Vagina (tissue), 2 donors: Measurements from ENCODE around the gene MPPED1. TPM values are rescaled to one million over a fixed set of nuclear protein-coding genes. Genes with fewer than 3 reads are reported as not detected.
A peak's percentile ranks its signal among the peaks of the same experiment; 100 is the strongest.

ENCODE experiments used
- DNase-seq, 2 donors: peaks; one replicate each; pipeline ENCODE4 v3.0.0-alpha.2; 2017; ENCODE audit errors: extremely low spot score in 2 of 2
- H3K27ac ChIP-seq: fragments of 200-600 bp; sonication (generic); one replicate; pipeline ENCODE4 v1.5.1; 2019
- H3K27me3 ChIP-seq: fragments of 200-600 bp; sonication (generic); one replicate; pipeline ENCODE4 v1.5.1; 2019
- H3K36me3 ChIP-seq, 2 donors: fragments of 200-600 bp; sonication (generic); one replicate each; pipeline ENCODE4 v1.5.1; 2017 to 2019
- H3K4me1 ChIP-seq: fragments of 200-600 bp; sonication (generic); one replicate; pipeline ENCODE4 v1.5.1; 2019
- H3K4me3 ChIP-seq, 2 donors: fragments of 200-600 bp; sonication (generic); 1 replicate in 1 of 2; 2 replicates in 1 of 2; pipeline ENCODE4 v1.5.1; 2016 to 2019
- H3K9me3 ChIP-seq: fragments of 200-600 bp; sonication (generic); one replicate; pipeline ENCODE4 v1.5.1; 2019
- CTCF ChIP-seq, 3 experiments: fragments of 450-650 bp in 2 of 3; fragments of 200-600 bp in 1 of 3; sonication (generic) in 1 of 3; IDR thresholded peaks; one replicate each; pipeline ENCODE4 v1.5.1; 2017 to 2019; ENCODE audit warnings: antibody characterized with exemption in 3 of 3, mild to moderate bottlenecking in 2 of 3, moderate library complexity in 2 of 3
- POLR2A ChIP-seq, 2 donors: fragments of 450-650 bp; IDR thresholded peaks; one replicate each; pipeline ENCODE4 v1.6.1; 2017; ENCODE audit warnings: antibody characterized with exemption in 2 of 2, mild to moderate bottlenecking in 2 of 2, moderate library complexity in 2 of 2
- POLR2AphosphoS5 ChIP-seq, 2 donors: sonication (generic); formaldehyde crosslinking; IDR thresholded peaks; one replicate each; pipeline ENCODE4 v1.9.0; 2017; ENCODE audit warnings: antibody characterized with exemption in 2 of 2, mild to moderate bottlenecking in 2 of 2, low read depth in 1 of 2; ENCODE audit not compliant: insufficient read depth in 1 of 2
- intact Hi-C: fragments of 100-400 bp; cut with DNase I; formaldehyde crosslinking; loops from one replicate; pipeline ENCODE4 v1.15.1; 2023
- total RNA-seq: library from RNA; depleted of rRNA; stranded (reverse); fragments of >200 nt; gene quantifications from one replicate; pipeline ENCODE4 v1.2.3, GENCODE V29; 2016

Gene MPPED1
- total RNA-seq, 1 donor from 2014 or later: 0.49 TPM

DNA sequence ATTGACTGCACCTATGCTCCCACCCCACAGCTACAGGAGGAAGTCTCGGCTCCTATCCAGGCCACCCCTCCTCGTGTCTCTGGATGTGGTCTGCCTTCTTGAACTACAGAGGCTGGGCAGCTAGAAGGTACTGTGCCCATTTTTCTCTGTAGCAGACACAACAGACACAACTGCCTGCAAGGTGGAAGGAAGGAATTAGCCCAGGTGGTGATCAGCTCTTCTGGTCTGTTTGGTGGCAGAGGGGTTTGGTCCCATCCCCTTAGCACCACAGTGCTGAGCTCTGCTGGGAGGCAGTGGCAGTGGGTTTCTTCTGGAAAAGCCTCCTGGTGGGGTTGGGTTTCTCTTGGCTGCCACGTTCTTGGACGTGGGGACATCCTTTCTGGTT lies 132.5 kb downstream of the MPPED1 start:
- TF ChIP-seq POLR2AphosphoS5 (IDR thresholded peaks at IDR 0.05; ENCODE audit: insufficient read depth in 1 of 2, low read depth in 1 of 2) (no peak), CTCF (IDR thresholded peaks at IDR 0.05) (no peak), POLR2A (IDR thresholded peaks at IDR 0.05) (no peak)
- no peaks in the 10 kb centered on the region for H3K27me3 ChIP-seq
- H3K27ac ChIP-seq: no peak overlapping the region
- no peaks in the 10 kb centered on the region for H3K4me1 ChIP-seq
- no peaks in the 10 kb centered on the region for H3K36me3 ChIP-seq
- intact Hi-C loops: no loop called here
- DNase-seq: peak in 1 of 2 donors; percentile 77
- no peaks in the 10 kb centered on the region for H3K9me3 ChIP-seq
- no peak overlapping the region for H3K4me3 ChIP-seq

- intact Hi-C loops: no loop called here
- H3K36me3 ChIP-seq: no peaks in the 10 kb centered on the region
Measured at GRCh38 chr22:43546186-43546585, 134.4 kb downstream of the MPPED1 start.

DNA sequence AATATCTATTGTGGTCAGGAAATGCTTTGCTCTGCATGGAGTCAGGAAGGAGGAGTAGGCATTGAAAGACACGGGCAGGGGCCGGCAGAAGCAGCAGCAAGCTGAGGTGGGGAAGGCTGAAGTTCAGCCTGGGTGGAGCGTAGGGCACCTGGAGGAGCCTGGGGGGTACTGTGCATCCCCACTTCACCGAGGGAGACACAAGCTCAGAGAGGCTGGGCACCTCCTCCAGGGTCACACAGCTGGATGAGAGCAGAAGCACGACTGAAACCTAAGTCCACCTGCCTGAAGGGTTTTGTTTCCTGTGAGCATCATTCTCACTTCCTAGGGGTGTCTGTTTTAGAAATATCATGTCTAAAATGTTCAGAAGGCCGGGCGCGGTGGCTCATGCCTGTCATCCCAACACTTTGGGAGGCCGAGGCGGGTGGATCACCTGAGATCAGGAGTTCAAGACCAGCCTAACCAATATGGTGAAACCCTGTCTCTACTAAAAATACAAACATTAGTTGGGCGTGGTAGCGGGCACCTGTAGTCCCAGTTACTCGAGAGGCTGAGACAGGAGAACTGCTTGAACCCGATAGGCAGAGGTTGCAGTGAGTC lies 138.3 kb downstream of the MPPED1 start:
- Histone ChIP-seq H3K36me3 (no peaks in the 10 kb centered on the region), H3K9me3 (no peaks in the 10 kb centered on the region), H3K27ac (no peak overlapping the region), H3K27me3 (no peaks in the 10 kb centered on the region), H3K4me3 (no peak overlapping the region), H3K4me1 (no peaks in the 10 kb centered on the region)
- no peak for DNase-seq
- TF ChIP-seq POLR2A (IDR thresholded peaks at IDR 0.05) (no peak), CTCF (IDR thresholded peaks at IDR 0.05) (no peak), POLR2AphosphoS5 (IDR thresholded peaks at IDR 0.05; ENCODE audit: insufficient read depth in 1 of 2, low read depth in 1 of 2) (no peak)
- intact Hi-C loops: no loop called here

More at GRCh38 chr22:43546186-43546585, 134.4 kb downstream of the MPPED1 start:
- H3K27me3 ChIP-seq: no peaks in the 10 kb centered on the region
- no peak overlapping the region for H3K4me3 ChIP-seq
- DNase-seq: no peak
- H3K27ac ChIP-seq: no peak overlapping the region
- H3K9me3 ChIP-seq: no peaks in the 10 kb centered on the region
- no peak for TF ChIP-seq POLR2A (IDR thresholded peaks at IDR 0.05)
- no peak for TF ChIP-seq CTCF (IDR thresholded peaks at IDR 0.05)
- no peak for TF ChIP-seq POLR2AphosphoS5 (IDR thresholded peaks at IDR 0.05; ENCODE audit: insufficient read depth in 1 of 2, low read depth in 1 of 2)
- no peaks in the 10 kb centered on the region for H3K4me1 ChIP-seq

DNA sequence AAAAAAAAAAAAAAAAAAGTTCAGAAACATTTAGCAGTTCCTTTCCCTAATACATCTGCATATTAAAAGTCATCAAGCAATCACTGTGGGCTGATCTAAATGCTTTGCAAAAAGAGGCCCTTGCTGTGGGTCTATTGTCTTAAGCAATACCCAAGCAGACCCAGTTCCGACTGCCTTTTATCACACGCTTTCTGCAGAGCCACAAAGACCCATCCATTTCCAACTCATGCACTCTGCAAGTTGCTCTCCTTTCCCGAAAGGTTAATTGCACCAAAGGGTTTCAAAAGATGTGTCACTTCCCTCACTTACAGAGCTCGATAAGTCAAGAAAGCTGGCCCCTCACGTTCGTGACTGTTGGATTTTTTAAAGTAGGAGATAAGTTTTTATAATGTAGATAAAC lies 138.9 kb downstream of the MPPED1 start:
- DNase-seq: peak in 1 of 2 donors; percentile 28
- no peak overlapping the region for H3K27ac ChIP-seq
- no peaks in the 10 kb centered on the region for H3K27me3 ChIP-seq
- H3K36me3 ChIP-seq: no peaks in the 10 kb centered on the region
- TF ChIP-seq POLR2AphosphoS5 (IDR thresholded peaks at IDR 0.05; ENCODE audit: insufficient read depth in 1 of 2, low read depth in 1 of 2): no peak
- no peak for TF ChIP-seq CTCF (IDR thresholded peaks at IDR 0.05)
- no peaks in the 10 kb centered on the region for H3K9me3 ChIP-seq
- no peak overlapping the region for H3K4me3 ChIP-seq
- intact Hi-C loops: no loop called here
- no peaks in the 10 kb centered on the region for H3K4me1 ChIP-seq

DNA sequence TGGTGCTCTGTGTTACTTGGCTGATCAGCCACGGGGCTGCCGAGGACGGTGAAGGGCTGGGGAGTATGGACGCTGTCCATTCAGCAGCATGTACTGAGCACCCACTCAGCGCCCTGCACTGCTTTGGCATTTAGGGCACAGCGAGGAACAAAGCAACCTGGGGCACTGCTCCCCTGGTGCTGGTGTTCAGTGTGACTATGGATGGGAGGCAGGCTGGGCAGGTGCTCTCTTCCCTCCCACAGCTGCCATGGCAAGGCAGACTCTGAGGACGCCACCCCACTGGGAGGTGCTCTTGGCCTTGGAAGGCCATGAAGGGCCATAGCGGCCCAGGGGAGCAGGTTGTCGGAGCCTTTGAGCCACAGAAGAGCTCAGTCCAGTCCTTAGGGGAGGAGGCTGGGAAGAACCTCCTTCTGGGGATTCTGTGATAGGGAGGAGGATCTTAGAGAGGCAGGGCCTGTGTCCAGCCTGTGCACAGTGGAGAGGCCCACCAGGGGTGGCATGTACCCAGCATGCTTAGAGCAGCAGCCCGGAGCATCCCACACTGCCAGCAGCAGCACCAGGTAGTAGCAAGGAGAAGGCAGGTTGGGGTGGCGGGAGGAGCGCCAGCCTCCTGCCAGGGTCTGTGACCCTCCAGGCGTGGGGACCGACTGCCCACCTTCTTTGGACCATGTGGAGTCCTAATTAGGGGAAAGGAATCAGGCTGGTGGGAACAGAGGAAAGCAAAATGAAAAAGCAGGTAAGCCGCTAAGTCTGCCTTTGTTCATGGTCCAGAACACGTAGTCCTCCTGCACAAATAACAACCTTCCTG lies 141.8 kb downstream of the MPPED1 start:
- DNase-seq: peak; percentile 60 to 79
- intact Hi-C loops: no loop called here

More for the DNA sequence above, 141.8 kb downstream of the MPPED1 start:
- no peak overlapping the region for H3K27ac ChIP-seq
- no peak overlapping the region for H3K4me3 ChIP-seq
- no peaks in the 10 kb centered on the region for H3K4me1 ChIP-seq
- no peak for TF ChIP-seq POLR2AphosphoS5 (IDR thresholded peaks at IDR 0.05; ENCODE audit: insufficient read depth in 1 of 2, low read depth in 1 of 2)
- TF ChIP-seq CTCF (IDR thresholded peaks at IDR 0.05): no peak
- no peak for TF ChIP-seq POLR2A (IDR thresholded peaks at IDR 0.05)
- H3K36me3 ChIP-seq: no peaks in the 10 kb centered on the region
- H3K9me3 ChIP-seq: no peaks in the 10 kb centered on the region
- no peaks in the 10 kb centered on the region for H3K27me3 ChIP-seq
